ENCODE measurements around the gene PDCD4.
"Not testable (repeated sequence)": the region's sequence is repeated elsewhere in the genome, so short reads cannot be mapped to it uniquely, and the experiment has no call there.

DNA sequence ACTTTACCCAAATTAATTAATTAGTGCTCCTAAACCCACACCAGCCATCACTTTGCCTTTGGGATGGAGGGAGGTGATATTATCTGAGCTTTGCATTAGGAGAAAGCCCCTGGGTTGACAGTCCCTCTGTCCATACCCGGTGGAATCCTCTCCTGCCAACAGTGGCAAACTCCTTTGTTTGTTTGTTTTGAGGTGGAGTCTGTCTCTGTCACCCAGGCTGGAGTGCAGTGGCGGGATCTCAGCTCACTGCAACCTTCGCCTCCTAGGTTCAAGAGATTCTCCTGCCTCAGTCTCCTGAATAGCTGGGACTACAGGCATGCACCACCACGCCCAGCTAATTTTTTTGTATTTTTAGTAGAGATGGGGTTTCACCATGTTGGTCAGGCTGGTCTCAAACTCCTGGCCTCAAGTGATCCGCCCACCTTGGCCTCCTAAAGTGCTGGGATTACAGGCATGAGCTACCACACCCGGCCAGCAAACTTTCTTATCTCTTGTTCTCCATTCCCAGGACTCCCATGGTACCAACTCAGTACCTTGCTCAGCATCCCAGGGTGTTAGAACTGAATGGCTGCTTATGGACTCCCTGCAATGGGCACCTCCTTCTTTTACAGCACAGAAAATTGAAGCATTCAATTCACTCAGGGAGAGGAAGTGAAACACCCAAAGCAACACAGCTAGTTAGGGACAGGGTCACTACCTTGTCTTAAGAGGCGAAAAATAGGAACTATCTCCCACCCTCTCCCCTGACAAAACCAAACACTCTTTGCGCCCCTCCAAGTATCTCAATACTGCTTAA lies 4.5 kb upstream of the PDCD4 start:
- TF ChIP-seq, protein P1, sequence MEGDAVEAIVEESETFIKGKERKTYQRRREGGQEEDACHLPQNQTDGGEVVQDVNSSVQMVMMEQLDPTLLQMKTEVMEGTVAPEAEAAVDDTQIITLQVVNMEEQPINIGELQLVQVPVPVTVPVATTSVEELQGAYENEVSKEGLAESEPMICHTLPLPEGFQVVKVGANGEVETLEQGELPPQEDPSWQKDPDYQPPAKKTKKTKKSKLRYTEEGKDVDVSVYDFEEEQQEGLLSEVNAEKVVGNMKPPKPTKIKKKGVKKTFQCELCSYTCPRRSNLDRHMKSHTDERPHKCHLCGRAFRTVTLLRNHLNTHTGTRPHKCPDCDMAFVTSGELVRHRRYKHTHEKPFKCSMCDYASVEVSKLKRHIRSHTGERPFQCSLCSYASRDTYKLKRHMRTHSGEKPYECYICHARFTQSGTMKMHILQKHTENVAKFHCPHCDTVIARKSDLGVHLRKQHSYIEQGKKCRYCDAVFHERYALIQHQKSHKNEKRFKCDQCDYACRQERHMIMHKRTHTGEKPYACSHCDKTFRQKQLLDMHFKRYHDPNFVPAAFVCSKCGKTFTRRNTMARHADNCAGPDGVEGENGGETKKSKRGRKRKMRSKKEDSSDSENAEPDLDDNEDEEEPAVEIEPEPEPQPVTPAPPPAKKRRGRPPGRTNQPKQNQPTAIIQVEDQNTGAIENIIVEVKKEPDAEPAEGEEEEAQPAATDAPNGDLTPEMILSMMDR (conservative IDR thresholded peaks at IDR 0.05) = not testable (repeated sequence)
- TF ChIP-seq ZFX (IDR thresholded peaks at IDR 0.05) = not testable (repeated sequence)
